Measurements from ENCODE around the gene KDM4D. TPM values are rescaled to one million over a fixed set of nuclear protein-coding genes. Genes with fewer than 3 reads are reported as not detected.

The KDM4D gene
- total RNA-seq, 6 experiments from 2014 or later: 0.33 to 1.1 (median 0.64) TPM

GRCh38 chr11:95044010-95044409 lies 70.5 kb downstream of the KDM4D start:
- no peak overlapping the region for H3K27ac Mint-ChIP-seq
- no peaks in the 10 kb centered on the region for H3K36me3 Mint-ChIP-seq (ENCODE audit: low read depth)
- H3K4me3 Mint-ChIP-seq: no peak overlapping the region
- no peaks in the 10 kb centered on the region for H3K9me3 Mint-ChIP-seq
- no peak for TF ChIP-seq CTCF (IDR thresholded peaks at IDR 0.05)
- H3K4me1 Mint-ChIP-seq (ENCODE audit: low read depth): no peaks in the 10 kb centered on the region
- peaks cover 30% of the 10 kb centered on the region for H3K27me3 Mint-ChIP-seq (ENCODE audit: insufficient read depth)
- no peak for DNase-seq

- no peak overlapping the region for H3K27ac Mint-ChIP-seq
- no peak for TF ChIP-seq CTCF (IDR thresholded peaks at IDR 0.05)
- no peak for DNase-seq
- no peaks in the 10 kb centered on the region for H3K4me1 Mint-ChIP-seq (ENCODE audit: low read depth)
- no peak overlapping the region for H3K4me3 Mint-ChIP-seq
- no peaks in the 10 kb centered on the region for H3K9me3 Mint-ChIP-seq
- peaks cover 38% of the 10 kb centered on the region for H3K27me3 Mint-ChIP-seq (ENCODE audit: insufficient read depth)
- no peaks in the 10 kb centered on the region for H3K36me3 Mint-ChIP-seq (ENCODE audit: low read depth)
Measured at GRCh38 chr11:95045812-95046211, 72.3 kb downstream of the KDM4D start.

Other genes with a start within 250 kb of the KDM4D start
- 10 to 100 TPM; 43.1 to 65.9 (median 48.4) TPM for gene AMOTL1, start 205.4 kb upstream of the KDM4D start, total RNA-seq (2021; fragmentation: NEBNext Ultra II Directional; extraction: Animal tissue kit (Norgen Biotek cat#: 25700))
- gene CWC15, start 153 bp upstream of the KDM4D start, total RNA-seq (2021; fragmentation: NEBNext Ultra II Directional; extraction: Animal tissue kit (Norgen Biotek cat#: 25700)): 10 to 100 TPM; 54.4 to 84.5 (median 64.5) TPM
- gene KDM4E, start 51.5 kb downstream of the KDM4D start, total RNA-seq (2021; fragmentation: NEBNext Ultra II Directional; extraction: Animal tissue kit (Norgen Biotek cat#: 25700)): not detected
- not detected for gene KDM4F, start 75.7 kb downstream of the KDM4D start, total RNA-seq (2021; fragmentation: NEBNext Ultra II Directional; extraction: Animal tissue kit (Norgen Biotek cat#: 25700))
- gene SRSF8, start 93.2 kb downstream of the KDM4D start, total RNA-seq (2021; fragmentation: NEBNext Ultra II Directional; extraction: Animal tissue kit (Norgen Biotek cat#: 25700)): 10 to 100 TPM; 27.7 to 35.6 (median 32.6) TPM
- 10 to 100 TPM; 23.1 to 27.3 (median 25.3) TPM for gene ENDOD1, start 116.1 kb downstream of the KDM4D start, total RNA-seq (2021; fragmentation: NEBNext Ultra II Directional; extraction: Animal tissue kit (Norgen Biotek cat#: 25700))

Data from HFFc6 (cell line).